HepG2 (cell line): ENCODE data around the gene DPP6. TPM values are rescaled to one million over a fixed set of nuclear protein-coding genes. Genes with fewer than 3 reads are reported as not detected.

Experiments used
- ATAC-seq: fragments of 200-7000 bp; cut with Tn5 transposase; 3 replicates; pipeline ENCODE4 v1.9.1; 2020; ENCODE audit warnings: mild to moderate bottlenecking, moderate library complexity
- BruUV-seq: library from RNA; stranded (reverse); fragments of 400-500 nt; replicated peaks from 2 replicates; lab custom pipeline; 2021; lab: Mats Ljungman, UMichigan
- CTCF ChIA-PET: fragments of 300-600 bp; formaldehyde crosslinking; extraction: SDS; loops from one replicate; lab custom pipeline; 2021; ENCODE audit warnings: low total read pairs, inconsistent platforms, low intra/inter-chr PET ratio; lab: Yijun Ruan, JAX
- POLR2A ChIA-PET: fragments of 350-600 bp; sonication (Branson Sonifier 250); formaldehyde crosslinking; loops from one replicate; lab custom pipeline; 2020; ENCODE audit warnings: antibody characterized with exemption, inconsistent platforms; lab: Yijun Ruan, JAX
- DNase-seq: peaks from one replicate; pipeline ENCODE4 v3.0.0-alpha.2; 2015; ENCODE audit warnings: low spot score
- FAIRE-seq: peaks from 3 replicates; lab custom pipeline; 2011; peaks lifted over from hg19 to GRCh38; lab: Jason Lieb, UNC
- H2AFZ ChIP-seq: one replicate; pipeline ENCODE4 v1.6.1; 2011; ENCODE audit warnings: low read length, inconsistent platforms
- H3K27ac ChIP-seq: fragments of 300-600 bp; 3 replicates; pipeline ENCODE4 v1.8.0; 2011; ENCODE audit warnings: mixed run types, mild to moderate bottlenecking, mixed read lengths, low read length, inconsistent platforms; ENCODE audit not compliant: insufficient read depth; ENCODE audit errors: extremely low read length
- H3K27me3 ChIP-seq, 2 experiments: fragments of 200-600 bp in 1 of 2; 2 replicates in 1 of 2; 3 replicates in 1 of 2; pipeline versions ENCODE4 v1.6.0 to v1.8.0; 2011; ENCODE audit warnings: low read length in 2 of 2, mild to moderate bottlenecking in 2 of 2, moderate library complexity in 2 of 2, inconsistent platforms in 1 of 2; ENCODE audit not compliant: insufficient read depth in 2 of 2, control insufficient read depth in 1 of 2
- H3K36me3 ChIP-seq, 2 experiments: fragments of 200-600 bp in 1 of 2; replicated peaks in 1 of 2; 2 replicates in 1 of 2; 3 replicates in 1 of 2; pipeline versions ENCODE4 v1.5.1 to v1.8.0; 2011; ENCODE audit warnings: low read length in 2 of 2, inconsistent platforms in 1 of 2; ENCODE audit not compliant: insufficient read depth in 2 of 2, control insufficient read depth in 1 of 2
- H3K4me1 ChIP-seq: 2 replicates; pipeline ENCODE4 v1.5.1; 2012; ENCODE audit warnings: low read length, inconsistent platforms; ENCODE audit not compliant: insufficient read depth
- H3K4me2 ChIP-seq: 2 replicates; pipeline ENCODE4 v1.6.0; 2011; ENCODE audit warnings: low read depth, low read length, inconsistent platforms
- H3K4me3 ChIP-seq, 3 experiments: fragments of 200-600 bp in 1 of 3; sonication (generic), shearing (Covaris generic) in 1 of 3; replicated peaks in 1 of 3; 2 replicates each; pipeline ENCODE4 v1.5.1; 2011 to 2016; ENCODE audit warnings: low read length in 3 of 3, inconsistent platforms in 2 of 3, low read depth in 2 of 3, mild to moderate bottlenecking in 2 of 3, control low read depth in 1 of 3, mixed read lengths in 1 of 3; ENCODE audit not compliant: insufficient read depth in 1 of 3
- H3K79me2 ChIP-seq: one replicate; pipeline ENCODE4 v1.6.1; 2011; ENCODE audit warnings: low read length, inconsistent platforms; ENCODE audit not compliant: insufficient read depth
- H3K9ac ChIP-seq: 2 replicates; pipeline ENCODE4 v1.6.0; 2011; ENCODE audit warnings: mild to moderate bottlenecking, low read depth, low read length, inconsistent platforms; ENCODE audit not compliant: insufficient read depth
- H3K9me3 ChIP-seq: 2 replicates; pipeline ENCODE4 v1.5.1; 2012; ENCODE audit warnings: mild to moderate bottlenecking, low read length
- H4K20me1 ChIP-seq: 2 replicates; pipeline ENCODE4 v1.6.0; 2011; ENCODE audit warnings: inconsistent platforms, mild to moderate bottlenecking, low read length, moderate library complexity; ENCODE audit not compliant: insufficient read depth
- ARID2 ChIP-seq: sonication (generic); formaldehyde crosslinking; IDR thresholded peaks from 2 replicates; pipeline ENCODE4 v1.8.1; 2022; ENCODE audit warnings: mild to moderate bottlenecking, missing genetic modification reagents, borderline replicate concordance
- GFI1 ChIP-seq: sonication (generic); formaldehyde crosslinking; IDR thresholded peaks from 2 replicates; pipeline ENCODE4 v1.5.0; 2020; ENCODE audit warnings: missing genetic modification reagents, mild to moderate bottlenecking, borderline replicate concordance
- HNRNPUL1 ChIP-seq: fragments of 200-400 bp; formaldehyde crosslinking; IDR thresholded peaks from 2 replicates; pipeline ENCODE4 v1.6.1; 2017; ENCODE audit warnings: low read depth, mild to moderate bottlenecking, low read length, moderate library complexity
- MAF1 ChIP-seq: sonication (generic); formaldehyde crosslinking; IDR thresholded peaks from 2 replicates; pipeline ENCODE4 v1.5.0; 2020; ENCODE audit warnings: missing genetic modification reagents, borderline replicate concordance
- MAZ ChIP-seq, 2 experiments: sonication (generic) in 1 of 2; formaldehyde crosslinking in 1 of 2; IDR thresholded peaks; 2 replicates each; pipeline versions ENCODE4 v1.5.0 to v1.6.1; 2012 to 2020; ENCODE audit warnings: low read depth in 2 of 2, mild to moderate bottlenecking in 2 of 2, borderline replicate concordance in 1 of 2, improper control_type of control experiment in 1 of 2, low read length in 1 of 2, missing genetic modification reagents in 1 of 2, moderate library complexity in 1 of 2
- PITX1 ChIP-seq: sonication (generic); formaldehyde crosslinking; IDR thresholded peaks from 2 replicates; pipeline ENCODE4 v1.5.1; 2020; ENCODE audit warnings: mild to moderate bottlenecking, missing genetic modification reagents
- RELA ChIP-seq: sonication (generic); formaldehyde crosslinking; IDR thresholded peaks from 2 replicates; pipeline ENCODE4 v1.4.0; 2020; ENCODE audit warnings: missing genetic modification reagents
- RFX3 ChIP-seq: IDR thresholded peaks from 2 replicates; pipeline ENCODE4 v1.6.1; 2016; ENCODE audit warnings: missing biosample characterization, missing genetic modification reagents
- SIN3B ChIP-seq: fragments of 150-350 bp; IDR thresholded peaks from 2 replicates; pipeline ENCODE4 v1.6.1; 2014; ENCODE audit warnings: low read length
- TCF7 ChIP-seq: sonication (generic); IDR thresholded peaks from 2 replicates; pipeline ENCODE4 v1.6.1; 2016; ENCODE audit warnings: antibody characterized with exemption, low read depth
- UBTF ChIP-seq: sonication (generic); formaldehyde crosslinking; IDR thresholded peaks from 2 replicates; pipeline ENCODE4 v1.4.0; 2020; ENCODE audit warnings: mild to moderate bottlenecking, missing genetic modification reagents
- ZNF335 ChIP-seq: sonication (generic); formaldehyde crosslinking; IDR thresholded peaks from 2 replicates; pipeline ENCODE4 v1.4.0; 2020; ENCODE audit warnings: missing genetic modification reagents
- ZNF451 ChIP-seq: sonication (generic); formaldehyde crosslinking; IDR thresholded peaks from 2 replicates; pipeline ENCODE4 v1.5.0; 2020; ENCODE audit warnings: mild to moderate bottlenecking, missing genetic modification reagents
- ZNF496 ChIP-seq: sonication (generic); formaldehyde crosslinking; IDR thresholded peaks from 2 replicates; pipeline ENCODE4 v1.8.1; 2023; ENCODE audit warnings: mild to moderate bottlenecking, moderate library complexity, missing genetic modification reagents; ENCODE audit not compliant: insufficient replicate concordance
- ZNF574 ChIP-seq: sonication (generic); formaldehyde crosslinking; IDR thresholded peaks from 2 replicates; pipeline ENCODE4 v1.4.0; 2020; ENCODE audit warnings: missing genetic modification reagents
- WGBS: methylation state at CpG from one replicate; pipeline ENCODE4 v1.1.6; 2017; ENCODE audit warnings: low lambda C conversion rate; 5-methylcytosine and 5-hydroxymethylcytosine counted together
- in situ Hi-C: cut with HindIII; loops from 2 replicates; pipeline ENCODE4 v1.10.0; 2017; ENCODE audit warnings: low pct_unique_long_range_greater_than_20kb; ENCODE audit not compliant: extremely low pct_ligation_motif_present
- intact Hi-C: fragments of 100-400 bp; cut with micrococcal nuclease; formaldehyde crosslinking; loops from one replicate; pipeline ENCODE4 v1.10.0; 2022; ENCODE audit not compliant: unreplicated experiment
- polyA plus RNA-seq, 8 experiments: library from polyadenylated mRNA; depleted of rRNA in 3 of 8; stranded (reverse) in 7 of 8; unstranded in 1 of 8; fragments of >200 nt; fragmentation: Illumina TruSeq in 4 of 8; extraction: Trizol in 4 of 8; gene quantifications; 2 replicates each; pipeline versions ENCODE4 v1.2.1 to v1.2.3, GENCODE V29; 2011 to 2016; ENCODE audit warnings: low read depth in 4 of 8, missing spikeins in 1 of 8, mixed read lengths in 1 of 8; ENCODE audit not compliant: insufficient read depth in 1 of 8
- total RNA-seq, 5 experiments: library from RNA; depleted of rRNA; stranded (reverse); fragments of >200 nt; fragmentation: Illumina TruSeq; extraction: Trizol; gene quantifications; 2 replicates each; pipeline ENCODE4 v1.2.3, GENCODE V29; 2016; ENCODE audit warnings: low read depth in 1 of 5

Gene DPP6
- total and polyA plus RNA-seq, 2 of the 13 experiments (the other 11 are each of a cell fraction or from before 2014, with no cell fraction given), result not detected

GRCh38 chr7:154302380-154302779 lies 250.2 kb downstream of the DPP6 start:
- BruUV-seq, result no TSS peak
- peak; percentile 96 for TF ChIP-seq GFI1
- no peak for TF ChIP-seq ZNF574
- TF ChIP-seq RFX3 (CRISPR knock-in tag), result no peak
- TF ChIP-seq ZNF451, result no peak
- TF ChIP-seq PITX1 (CRISPR knock-in tag), result peak; percentile 37; the same call in 1 of the 2 replicates
- TF ChIP-seq SIN3B, result no peak
- TF ChIP-seq HNRNPUL1, result no peak
- TF ChIP-seq ARID2 (CRISPR knock-in tag), result no peak
- no peak for TF ChIP-seq RELA (CRISPR knock-in tag)
- no peak for TF ChIP-seq UBTF
- no peak for TF ChIP-seq ZNF496 (CRISPR knock-in tag)
- peak; percentile 45; the same call in 1 of the 2 replicates for TF ChIP-seq TCF7
- TF ChIP-seq MAF1 (CRISPR knock-in tag), result no peak
- TF ChIP-seq MAZ (IDR thresholded peaks at IDR 0.05; ENCODE audit: borderline replicate concordance, low read depth, low read length), result no peak
- TF ChIP-seq MAZ (CRISPR knock-in tag; IDR thresholded peaks at IDR 0.05; ENCODE audit: low read depth), result no peak
- no peak for TF ChIP-seq ZNF335

More at GRCh38 chr7:154302380-154302779, 250.2 kb downstream of the DPP6 start:
- Histone ChIP-seq H3K9me3 (no peaks in the 10 kb centered on the region), H3K9ac (no peak overlapping the region), H3K4me3 (no peak overlapping the region), H4K20me1 (no peaks in the 10 kb centered on the region), H3K79me2 (no peaks in the 10 kb centered on the region), H3K4me1 (peaks cover 17% of the 10 kb centered on the region), H3K27ac (no peak overlapping the region), H3K27me3 (peaks cover 0 to 23% of the 10 kb centered on the region in 2 experiments; a peak in 3 of 5 replicates), H3K36me3 (no peaks in the 10 kb centered on the region), H3K4me2 (peak overlapping the region; percentile 6; the same call in 1 of the 2 replicates), H2AFZ (no peak overlapping the region)
- intact Hi-C loops, result loop anchor here (5.0 kb wide), 1 partner anchor 200 kb away; no protein-coding TSS in a partner anchor
- POLR2A ChIA-PET, result no interaction called here
- ATAC-seq, result peak; percentile 98
- in situ Hi-C loops, result no loop called here
- peak; percentile 85 for DNase-seq
- WGBS, result 14% methylated on average over 2 of the region's 2 CpGs
- CTCF ChIA-PET, result no interaction called here
- peak; percentile 70 for FAIRE-seq
